Body of pancreas (tissue), 4 donors: ENCODE data around the gene PLET1.

Experiments
- POLR2A ChIP-seq, 3 donors: fragments of 450-650 bp; IDR thresholded peaks; one replicate each; pipeline ENCODE4 v1.6.1; 2016; ENCODE audit warnings: antibody characterized with exemption in 3 of 3, mild to moderate bottlenecking in 2 of 3
- TF ChIP-seq, protein P1 (sequence below), 7 experiments: fragments of 450-650 bp in 4 of 7; fragments of 200-600 bp in 3 of 7; sonication (generic) in 3 of 7; IDR thresholded peaks; one replicate each; pipeline ENCODE4 v1.5.1; 2016 to 2019; ENCODE audit warnings: antibody characterized with exemption in 7 of 7

DNA sequence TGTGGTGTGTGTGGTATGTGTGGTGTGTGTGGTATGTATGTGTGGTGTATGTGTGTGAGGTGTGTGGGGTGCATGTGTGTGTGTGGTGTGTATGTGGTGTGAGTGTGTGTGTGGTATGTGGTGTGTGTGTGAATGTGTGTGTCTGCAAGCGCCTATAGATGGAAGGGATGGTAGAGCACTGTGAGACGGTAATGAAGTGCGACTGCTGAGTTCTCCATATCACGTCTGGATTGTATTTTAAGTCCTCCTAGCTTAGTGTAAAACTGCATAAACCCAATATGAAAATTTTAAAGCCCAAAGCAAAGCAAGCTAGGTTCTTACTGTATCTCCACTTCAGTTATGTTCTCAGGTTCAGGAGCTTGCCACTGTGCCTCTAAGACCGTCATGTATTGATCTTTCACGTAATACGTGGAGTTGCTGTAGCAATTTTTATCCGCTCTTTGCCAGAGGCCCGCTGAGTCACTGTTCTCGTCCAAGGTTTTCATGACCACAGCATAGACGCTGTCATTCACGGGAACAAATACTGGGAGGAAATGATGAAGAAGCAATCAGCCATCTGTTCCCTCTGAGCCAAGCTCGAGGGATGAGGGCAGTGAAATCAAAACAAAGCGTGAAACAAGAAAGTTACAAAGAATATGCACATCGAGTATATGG is 5.5 kb downstream of the PLET1 start:
- TF ChIP-seq, protein P1, sequence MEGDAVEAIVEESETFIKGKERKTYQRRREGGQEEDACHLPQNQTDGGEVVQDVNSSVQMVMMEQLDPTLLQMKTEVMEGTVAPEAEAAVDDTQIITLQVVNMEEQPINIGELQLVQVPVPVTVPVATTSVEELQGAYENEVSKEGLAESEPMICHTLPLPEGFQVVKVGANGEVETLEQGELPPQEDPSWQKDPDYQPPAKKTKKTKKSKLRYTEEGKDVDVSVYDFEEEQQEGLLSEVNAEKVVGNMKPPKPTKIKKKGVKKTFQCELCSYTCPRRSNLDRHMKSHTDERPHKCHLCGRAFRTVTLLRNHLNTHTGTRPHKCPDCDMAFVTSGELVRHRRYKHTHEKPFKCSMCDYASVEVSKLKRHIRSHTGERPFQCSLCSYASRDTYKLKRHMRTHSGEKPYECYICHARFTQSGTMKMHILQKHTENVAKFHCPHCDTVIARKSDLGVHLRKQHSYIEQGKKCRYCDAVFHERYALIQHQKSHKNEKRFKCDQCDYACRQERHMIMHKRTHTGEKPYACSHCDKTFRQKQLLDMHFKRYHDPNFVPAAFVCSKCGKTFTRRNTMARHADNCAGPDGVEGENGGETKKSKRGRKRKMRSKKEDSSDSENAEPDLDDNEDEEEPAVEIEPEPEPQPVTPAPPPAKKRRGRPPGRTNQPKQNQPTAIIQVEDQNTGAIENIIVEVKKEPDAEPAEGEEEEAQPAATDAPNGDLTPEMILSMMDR (IDR thresholded peaks at IDR 0.05) = no peak
- no peak for TF ChIP-seq POLR2A (IDR thresholded peaks at IDR 0.05)
